AG04449 (cell line): ENCODE results near the gene CDKN2B-AS1.
A peak's percentile ranks its signal among the peaks of the same experiment; 100 is the strongest.

Experiments
- CTCF ChIA-PET: fragments of 350-600 bp; formaldehyde crosslinking; extraction: SDS; loops from one replicate; lab custom pipeline; 2021; ENCODE audit warnings: antibody characterized with exemption; lab: Yijun Ruan, JAX
- POLR2A ChIA-PET: fragments of 400-600, 350-600 bp; formaldehyde crosslinking; extraction: SDS; loops from one replicate; lab custom pipeline; 2020; ENCODE audit warnings: antibody characterized with exemption, inconsistent platforms; lab: Yijun Ruan, JAX
- DNase-seq: peaks from one replicate; pipeline ENCODE4 v3.0.0-alpha.2; 2010; ENCODE audit warnings: low read depth, low spot score
- H3K4me3 ChIP-seq: 2 replicates; pipeline ENCODE4 v1.5.1; 2011; ENCODE audit warnings: low read depth, mild to moderate bottlenecking, control low read depth, low read length
- CTCF ChIP-seq: IDR thresholded peaks from one replicate; pipeline ENCODE4 v1.5.1; 2011; ENCODE audit warnings: mild to moderate bottlenecking, moderate library complexity, low read length, control low read depth, inconsistent platforms; ENCODE audit not compliant: insufficient read depth; ENCODE audit errors: missing control alignments

The CDKN2B-AS1 gene

DNA sequence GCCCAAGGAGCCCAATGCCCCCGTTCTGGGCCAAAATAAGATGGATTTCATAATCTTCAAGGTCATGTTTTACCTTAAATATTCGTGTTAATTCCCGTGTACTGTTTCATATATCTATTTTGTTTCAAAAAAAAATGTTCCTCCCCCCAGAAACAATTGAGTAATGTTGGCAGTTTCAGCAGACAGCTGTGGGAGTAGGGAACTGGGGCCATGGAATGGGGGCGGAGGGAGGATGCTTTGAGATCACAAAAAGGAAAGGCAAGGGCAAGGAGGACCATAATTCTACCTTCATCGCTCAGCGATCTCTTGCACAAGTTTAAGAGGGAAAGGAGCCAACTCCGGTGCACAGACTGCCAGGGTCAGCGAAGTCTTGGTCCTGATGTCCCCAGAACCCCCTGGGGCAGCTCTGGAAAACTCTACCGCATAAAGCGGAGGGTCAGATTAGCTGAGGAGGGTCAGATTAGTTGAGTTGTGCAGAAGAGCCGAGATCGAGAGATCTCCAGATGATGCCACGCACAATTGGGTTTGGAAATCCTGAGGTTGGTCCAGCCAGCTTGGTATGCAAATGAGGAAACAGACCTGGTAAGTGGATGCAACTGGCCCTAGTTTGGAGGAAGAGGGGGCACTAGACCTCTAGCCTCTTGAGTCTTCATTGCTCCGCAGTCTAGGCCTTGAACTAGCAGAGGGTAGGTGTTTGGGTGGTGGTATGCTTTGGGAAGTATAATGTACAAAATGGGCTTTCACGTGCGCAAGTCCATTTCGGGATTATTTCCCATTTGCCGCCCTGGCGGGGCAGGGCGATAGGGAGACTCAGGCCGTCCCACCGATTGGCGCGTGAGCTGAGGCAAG lies 24.4 kb upstream of the CDKN2B-AS1 start:
- POLR2A ChIA-PET: interaction anchor here (0.6 kb wide), 2 partner anchors 36 to 74 kb away, joined by 3 to 5 read pairs; no protein-coding TSS in a partner anchor
- H3K4me3 ChIP-seq: no peak overlapping the region
- DNase-seq: no peak
- no peak for TF ChIP-seq CTCF
- CTCF ChIA-PET: interaction anchor here (1.4 to 5.0 kb wide), 7 partner anchors 9 to 274 kb away, joined by 4 to 32 read pairs (median 7); partner anchors contain the start of gene CDKN2B

GRCh38 chr9:21970800-21971640 lies 23.6 kb upstream of the CDKN2B-AS1 start:
- TF ChIP-seq CTCF: no peak
- H3K4me3 ChIP-seq: no peak overlapping the region
- CTCF ChIA-PET: interaction anchor here (1.0 to 5.0 kb wide), 7 partner anchors 10 to 481 kb away, joined by 3 to 32 read pairs (median 5); partner anchors contain the start of gene CDKN2B
- POLR2A ChIA-PET: interaction anchor here (0.6 kb wide), 1 partner anchor 35 kb away, joined by 5 read pairs; no protein-coding TSS in a partner anchor
- DNase-seq: no peak

GRCh38 chr9:21972361-21972760 lies 22.2 kb upstream of the CDKN2B-AS1 start:
- H3K4me3 ChIP-seq: no peak overlapping the region
- no peak for TF ChIP-seq CTCF
- DNase-seq: no peak
- POLR2A ChIA-PET: no interaction called here
- CTCF ChIA-PET: interaction anchor here (0.9 to 1.2 kb wide), 2 partner anchors 36 to 160 kb away, joined by 4 to 5 read pairs; partner anchors contain the start of gene CDKN2B

DNA sequence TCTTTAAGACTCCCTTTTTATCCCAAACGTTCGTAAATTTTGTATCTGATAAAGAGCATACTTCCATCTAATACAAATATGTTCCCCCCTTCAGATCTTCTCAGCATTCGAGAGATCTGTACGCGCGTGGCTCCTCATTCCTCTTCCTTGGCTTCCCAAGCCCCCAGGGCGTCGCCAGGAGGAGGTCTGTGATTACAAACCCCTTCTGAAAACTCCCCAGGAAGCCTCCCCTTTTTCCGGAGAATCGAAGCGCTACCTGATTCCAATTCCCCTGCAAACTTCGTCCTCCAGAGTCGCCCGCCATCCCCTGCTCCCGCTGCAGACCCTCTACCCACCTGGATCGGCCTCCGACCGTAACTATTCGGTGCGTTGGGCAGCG lies 20.3 kb upstream of the CDKN2B-AS1 start:
- DNase-seq: no peak
- H3K4me3 ChIP-seq: peak overlapping the region; percentile 68
- no peak for TF ChIP-seq CTCF
- CTCF ChIA-PET: interaction anchor here (0.9 to 1.4 kb wide), 2 partner anchors 11 to 34 kb away, joined by 3 to 4 read pairs; no protein-coding TSS in a partner anchor
- POLR2A ChIA-PET: no interaction called here

- no peak for DNase-seq
- H3K4me3 ChIP-seq: peak overlapping the region; percentile 68
- ChIA-PET CTCF (interaction anchor here (0.9 to 1.4 kb wide), 2 partner anchors 10 to 33 kb away, joined by 3 to 4 read pairs; no protein-coding TSS in a partner anchor), POLR2A (no interaction called here)
- TF ChIP-seq CTCF: no peak
Measured at GRCh38 chr9:21974722-21975409, 19.7 kb upstream of the CDKN2B-AS1 start.
